ENCODE results near the gene GPRC5B. TPM values are rescaled to one million over a fixed set of nuclear protein-coding genes. Genes with fewer than 3 reads are reported as not detected.

GPRC5B gene
- total RNA-seq, 1 experiment from 2014 or later: 137 TPM

DNA sequence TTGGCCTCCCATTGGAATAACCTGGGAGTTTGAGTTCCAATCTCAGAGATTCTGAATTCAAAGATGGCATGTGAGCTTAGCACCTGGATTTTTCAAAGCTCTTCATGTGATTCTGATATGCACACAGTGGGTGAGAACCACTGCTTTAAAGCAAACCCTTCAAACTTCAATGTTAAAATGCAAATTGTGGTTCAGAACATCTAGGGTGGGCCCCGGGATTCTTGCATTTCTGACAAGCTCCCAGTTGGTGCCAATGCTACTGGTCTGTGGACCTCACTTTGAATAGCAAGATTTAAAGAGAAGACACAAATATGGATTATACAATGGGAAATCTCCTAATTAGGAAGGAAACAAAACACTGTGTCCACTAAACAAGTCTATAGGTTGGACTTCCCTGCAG is 43.8 kb upstream of the GPRC5B start:
- no peaks in the 10 kb centered on the region for H3K79me1 ChIP-seq (ENCODE audit: insufficient read depth, low read depth, low read length, poor library complexity, severe bottlenecking)
- no peak overlapping the region for H3K4me2 ChIP-seq (ENCODE audit: insufficient read depth, insufficient read length, low read length)
- H2BK20ac ChIP-seq (ENCODE audit: low read depth, low read length, poor library complexity, severe bottlenecking): no peak overlapping the region
- no peak overlapping the region for H4K5ac ChIP-seq (ENCODE audit: insufficient read length, low read depth, low read length)
- H3K27me3 ChIP-seq (ENCODE audit: insufficient read depth, low read length): no peaks in the 10 kb centered on the region; the same call in 1 of the 2 replicates
- H4K91ac ChIP-seq (ENCODE audit: insufficient read length, low read depth, low read length): no peak overlapping the region
- no peak overlapping the region for H3T11ph ChIP-seq (ENCODE audit: low read length)
- no peak overlapping the region for H3K56ac ChIP-seq (ENCODE audit: insufficient read length, low read depth, low read length)
- H3K4ac ChIP-seq (ENCODE audit: low read depth, low read length): no peak overlapping the region
- TF ChIP-seq, protein P1, sequence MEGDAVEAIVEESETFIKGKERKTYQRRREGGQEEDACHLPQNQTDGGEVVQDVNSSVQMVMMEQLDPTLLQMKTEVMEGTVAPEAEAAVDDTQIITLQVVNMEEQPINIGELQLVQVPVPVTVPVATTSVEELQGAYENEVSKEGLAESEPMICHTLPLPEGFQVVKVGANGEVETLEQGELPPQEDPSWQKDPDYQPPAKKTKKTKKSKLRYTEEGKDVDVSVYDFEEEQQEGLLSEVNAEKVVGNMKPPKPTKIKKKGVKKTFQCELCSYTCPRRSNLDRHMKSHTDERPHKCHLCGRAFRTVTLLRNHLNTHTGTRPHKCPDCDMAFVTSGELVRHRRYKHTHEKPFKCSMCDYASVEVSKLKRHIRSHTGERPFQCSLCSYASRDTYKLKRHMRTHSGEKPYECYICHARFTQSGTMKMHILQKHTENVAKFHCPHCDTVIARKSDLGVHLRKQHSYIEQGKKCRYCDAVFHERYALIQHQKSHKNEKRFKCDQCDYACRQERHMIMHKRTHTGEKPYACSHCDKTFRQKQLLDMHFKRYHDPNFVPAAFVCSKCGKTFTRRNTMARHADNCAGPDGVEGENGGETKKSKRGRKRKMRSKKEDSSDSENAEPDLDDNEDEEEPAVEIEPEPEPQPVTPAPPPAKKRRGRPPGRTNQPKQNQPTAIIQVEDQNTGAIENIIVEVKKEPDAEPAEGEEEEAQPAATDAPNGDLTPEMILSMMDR (conservative IDR thresholded peaks at IDR 0.05): no peak
- Mint-ChIP-seq H3K4me3 (no peak overlapping the region), H3K36me3 (ENCODE audit: insufficient read depth in 1 of 3, low read depth in 3 of 3) (peaks cover 0 to 6% (median 0%) of the 10 kb centered on the region in 3 experiments; a peak in 2 of 7 replicates), H3K9me3 (peaks cover 7% of the 10 kb centered on the region in 2 experiments; a peak in 3 of 5 replicates), H3K27ac (no peak overlapping the region), H3K4me1 (peaks cover 9 to 14% of the 10 kb centered on the region in 2 experiments), H3K27me3 (ENCODE audit: low read depth) (peaks cover 5% of the 10 kb centered on the region; the same call in 1 of the 2 replicates)
- H3K27ac ChIP-seq (ENCODE audit: insufficient read length, low read depth, low read length): no peak overlapping the region
- WGBS (ENCODE audit: extremely low coverage, insufficient read length, low lambda C conversion rate): no CpG with 5 or more reads among the region's 1 CpG
- H2BK120ac ChIP-seq (ENCODE audit: low read depth, low read length, poor library complexity, severe bottlenecking): no peak overlapping the region
- no peak overlapping the region for H4K8ac ChIP-seq (replicated peaks; ENCODE audit: insufficient read length, low read depth, low read length)
- DNase-seq: no peak
- H3K23ac ChIP-seq (ENCODE audit: insufficient read length, low read depth, low read length): no peak overlapping the region
- H3K23me2 ChIP-seq (ENCODE audit: insufficient read length, low read depth, low read length, poor library complexity, severe bottlenecking): no peaks in the 10 kb centered on the region
- H2AK5ac ChIP-seq (ENCODE audit: insufficient read length, low read length): no peak overlapping the region
- no peaks in the 10 kb centered on the region for H3K9me3 ChIP-seq (ENCODE audit: control insufficient read depth, low read depth, low read length)
- no peak overlapping the region for H2BK5ac ChIP-seq (ENCODE audit: insufficient read length, low read length)
- H3K18ac ChIP-seq (ENCODE audit: insufficient read length, low read depth, low read length): no peak overlapping the region
- H3K79me2 ChIP-seq (ENCODE audit: insufficient read depth, low read length): no peaks in the 10 kb centered on the region
- H2AFZ ChIP-seq (ENCODE audit: low read length): no peak overlapping the region
- no peak overlapping the region for H3K14ac ChIP-seq (ENCODE audit: insufficient read depth, low read length)
- no peak overlapping the region for H2BK15ac ChIP-seq (ENCODE audit: low read depth, low read length)
- no peaks in the 10 kb centered on the region for H4K20me1 ChIP-seq (ENCODE audit: control insufficient read depth, insufficient read depth, insufficient read length)
- no peak overlapping the region for H2BK12ac ChIP-seq (ENCODE audit: insufficient read length, low read depth, low read length)
- no peaks in the 10 kb centered on the region; the same call in 1 of the 2 replicates for H3K4me1 ChIP-seq (ENCODE audit: insufficient read depth, low read length)
- no peak overlapping the region for H3K9ac ChIP-seq (ENCODE audit: extremely low read depth, insufficient read length, low read length)

Measured in H9 (cell line).